Measurements from ENCODE around the gene COL8A1.

COL8A1 gene

DNA sequence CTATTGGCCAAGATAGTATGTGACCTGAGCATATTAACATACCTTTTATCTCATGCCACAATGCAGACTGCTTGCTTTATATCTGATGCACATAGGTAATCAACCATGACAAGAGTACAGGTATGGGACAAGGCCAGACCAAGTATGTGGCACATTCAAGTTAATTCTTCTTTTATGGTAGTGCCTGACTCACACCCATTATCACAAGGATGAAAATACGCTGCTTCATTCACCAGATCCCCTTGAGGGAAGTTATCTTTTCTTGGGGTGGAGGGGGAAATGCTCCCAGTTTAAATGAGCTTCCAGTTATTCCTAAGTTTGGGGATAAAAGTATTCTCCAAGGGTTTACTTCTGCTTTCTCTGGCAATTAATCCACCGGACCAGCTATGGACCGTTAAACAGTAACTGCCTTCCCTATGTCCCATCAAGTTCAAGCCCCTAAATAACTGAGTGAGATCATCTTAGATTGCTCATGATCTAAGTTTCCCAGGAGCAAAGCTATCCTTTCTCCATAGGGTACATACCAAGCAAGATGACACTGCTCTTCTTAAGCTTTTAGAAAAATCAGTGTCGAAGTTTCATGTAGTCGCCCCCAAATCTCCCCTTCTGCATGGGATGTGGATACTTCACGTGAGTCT is 1.9 kb downstream of the COL8A1 start:
- no peak for DNase-seq

DNA sequence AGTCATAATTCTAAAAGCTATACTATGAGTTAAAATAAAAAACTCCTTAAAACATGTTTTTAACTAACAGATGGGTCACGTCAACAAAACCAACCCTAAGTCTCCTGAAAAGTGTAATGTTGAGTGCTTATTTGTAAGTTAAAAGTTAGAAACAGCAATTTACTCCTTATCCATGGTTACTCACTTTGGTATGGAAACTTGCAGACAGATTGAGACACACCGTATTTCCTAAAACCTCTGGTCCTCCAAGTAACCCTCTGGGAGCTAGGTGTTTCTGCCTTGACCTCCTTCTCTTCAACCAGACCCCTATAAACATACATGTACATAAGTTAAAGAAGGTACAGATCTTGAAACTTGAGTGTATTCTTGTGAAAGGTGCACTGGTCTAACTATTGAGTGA is 3.1 kb downstream of the COL8A1 start:
- DNase-seq, result no peak

GRCh38 chr3:99641982-99642381 is 3.6 kb downstream of the COL8A1 start:
- DNase-seq, result no peak

GRCh38 chr3:99644017-99644416 is 5.6 kb downstream of the COL8A1 start:
- no peak for DNase-seq

- no peak for DNase-seq
These were observed 6.4 kb downstream of the COL8A1 start for GRCh38 chr3:99644746-99645145.

DNA sequence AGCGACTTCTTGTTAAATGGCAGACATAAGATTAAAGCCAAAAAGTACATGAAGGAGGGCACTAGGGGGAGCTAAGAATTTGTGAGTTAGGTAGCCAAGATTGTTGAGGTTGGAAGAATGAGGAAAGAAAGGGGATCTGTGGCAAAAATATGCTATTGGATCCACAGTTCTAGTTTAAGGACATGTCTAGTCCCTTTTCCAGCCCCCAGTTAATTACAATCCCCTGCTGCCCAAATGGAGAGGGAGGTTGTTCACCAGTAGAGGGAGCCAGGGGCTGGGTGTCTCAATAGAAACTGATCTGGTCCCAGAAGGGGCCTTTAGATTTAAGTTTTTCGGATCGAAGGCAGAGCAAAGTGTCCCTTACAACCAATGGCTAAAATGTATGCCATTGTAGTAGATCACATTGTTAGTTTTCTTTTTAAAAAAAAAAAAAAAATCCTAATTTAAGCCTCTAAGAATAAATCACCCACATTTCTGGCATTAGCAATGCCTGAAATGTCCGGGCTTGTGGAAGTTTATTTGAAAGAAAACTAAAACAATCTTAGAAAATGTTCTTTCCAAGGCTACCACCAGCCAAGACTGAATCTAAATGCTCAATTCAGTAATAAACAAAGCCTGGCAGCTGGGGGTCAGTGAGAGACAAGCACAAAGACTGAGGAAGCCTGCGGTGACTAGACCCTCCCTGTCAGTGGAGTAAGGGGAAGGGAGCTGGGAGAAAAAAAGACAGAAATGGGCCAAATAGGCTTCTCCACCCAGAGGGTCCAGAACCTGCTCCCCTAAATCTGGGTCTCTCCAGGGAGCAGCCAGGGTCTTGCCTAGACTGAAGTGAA is 7.1 kb downstream of the COL8A1 start:
- no peak for DNase-seq

DNA sequence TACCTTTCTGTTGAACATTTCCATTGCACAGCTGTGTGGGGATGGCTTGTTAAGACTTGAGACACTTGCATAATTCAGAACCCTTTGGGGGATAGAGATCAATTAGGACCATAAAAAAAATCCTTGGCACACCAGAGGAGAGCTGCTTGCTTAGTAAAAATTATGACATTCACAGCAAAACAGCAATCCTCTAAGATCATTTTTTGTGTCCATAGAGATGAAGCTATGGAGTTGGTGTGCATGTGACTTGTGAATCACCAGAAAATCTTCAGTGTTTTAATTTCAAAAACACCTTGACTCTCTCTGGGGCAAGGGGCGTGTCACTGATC is 7.7 kb downstream of the COL8A1 start:
- DNase-seq, result no peak

DNA sequence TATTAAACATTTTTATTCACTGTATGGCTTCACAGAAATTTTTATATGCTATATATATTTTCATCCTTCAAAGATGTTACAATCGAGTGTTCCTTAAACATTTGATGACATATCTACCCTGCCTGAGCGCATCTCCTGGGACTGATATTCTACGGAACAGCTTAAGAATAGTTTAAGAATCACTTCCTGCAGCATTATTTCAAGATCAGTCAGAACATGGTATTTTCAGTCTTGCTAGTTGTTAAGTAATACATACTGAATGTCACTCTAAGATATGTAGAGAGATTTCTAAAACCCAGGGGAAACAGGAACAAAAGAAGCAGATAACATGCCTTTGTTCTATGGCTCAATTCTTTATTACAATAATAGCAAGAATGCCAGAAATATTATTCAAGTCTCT is 8.7 kb downstream of the COL8A1 start:
- no peak for DNase-seq

DNA sequence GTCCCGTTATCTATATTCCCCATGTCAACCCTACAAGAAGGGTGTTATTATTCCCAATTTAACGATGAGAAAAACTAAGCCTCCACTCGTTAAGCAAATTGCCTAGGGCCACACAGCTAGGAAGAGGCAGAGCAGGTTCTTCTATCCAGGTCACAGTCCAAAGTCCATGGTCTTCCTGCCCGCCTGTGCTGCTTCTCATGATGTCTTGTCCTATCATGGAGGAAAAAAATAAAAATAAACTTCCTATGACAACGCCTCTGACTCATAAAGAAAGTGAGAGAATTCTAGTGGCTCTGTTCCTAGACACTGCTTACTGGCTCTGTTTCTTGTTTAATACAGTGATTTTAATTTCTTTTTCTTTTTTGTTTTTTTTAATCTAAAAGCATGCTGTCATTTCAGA is 9.7 kb downstream of the COL8A1 start:
- DNase-seq, result no peak

DNA sequence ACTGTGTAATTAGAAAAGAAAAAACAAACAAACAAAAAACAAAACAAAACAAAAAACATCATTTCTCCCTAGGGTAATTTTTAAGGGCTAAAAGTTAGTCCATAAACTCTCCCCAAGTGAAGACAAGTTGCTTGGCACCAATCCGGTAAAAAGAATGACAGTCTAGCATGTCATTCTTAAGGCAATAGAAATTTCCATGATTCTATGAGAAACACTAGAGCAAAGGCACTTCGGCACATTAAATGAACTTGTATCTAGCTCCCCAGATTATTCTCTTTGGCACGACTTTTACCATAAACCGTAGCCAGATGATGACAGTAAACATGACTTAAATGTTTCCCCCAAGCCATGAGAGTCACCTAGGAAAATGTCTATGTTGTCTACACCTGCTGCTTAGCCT is 10.1 kb downstream of the COL8A1 start:
- no peak for DNase-seq

GRCh38 chr3:99651531-99651930 is 13.1 kb downstream of the COL8A1 start:
- DNase-seq, result no peak

DNA sequence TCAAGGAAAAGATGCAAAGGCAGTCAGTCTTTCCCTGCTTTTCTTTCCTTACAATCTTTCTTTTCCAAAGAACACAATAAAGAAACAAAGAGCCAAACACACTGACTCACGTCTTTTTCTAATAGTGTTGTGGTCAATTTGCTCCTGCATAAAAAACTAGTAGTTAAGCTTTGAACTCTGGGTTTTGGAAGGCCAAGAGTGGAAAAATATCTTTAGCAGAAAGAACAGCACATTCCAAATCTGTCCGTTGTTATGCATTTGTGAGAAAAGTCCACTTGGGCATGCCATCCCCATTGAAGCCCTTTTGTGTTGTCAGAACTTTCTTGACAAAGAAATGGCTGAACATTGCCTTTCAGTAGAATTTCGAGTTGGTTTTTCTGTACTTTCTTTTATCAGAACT is 18.2 kb downstream of the COL8A1 start:
- DNase-seq, result no peak

DNA sequence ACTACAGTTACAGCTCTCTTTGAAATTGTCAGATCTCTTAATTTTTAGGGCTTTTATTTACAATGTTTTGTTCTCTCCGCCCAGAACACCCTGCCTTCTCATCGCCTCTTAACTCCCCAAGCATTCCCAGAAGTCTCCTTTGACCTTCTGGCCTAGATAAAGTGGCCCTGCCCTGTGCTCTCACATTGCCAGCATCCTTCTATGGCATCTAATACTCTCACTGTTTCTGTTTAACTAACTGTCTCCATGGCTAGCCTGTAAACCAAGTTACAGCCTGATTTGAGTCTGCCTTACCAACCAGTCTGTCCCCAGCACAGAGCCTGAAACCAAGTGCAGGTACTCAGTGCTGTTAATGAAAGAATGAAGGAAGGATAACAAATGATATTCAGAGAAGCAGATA is 19.9 kb downstream of the COL8A1 start:
- no peak for DNase-seq

GRCh38 chr3:99659032-99659431 is 20.6 kb downstream of the COL8A1 start:
- peak; percentile 30 for DNase-seq

- DNase-seq, result no peak
These were observed 21.6 kb downstream of the COL8A1 start for GRCh38 chr3:99659951-99660350.

DNA sequence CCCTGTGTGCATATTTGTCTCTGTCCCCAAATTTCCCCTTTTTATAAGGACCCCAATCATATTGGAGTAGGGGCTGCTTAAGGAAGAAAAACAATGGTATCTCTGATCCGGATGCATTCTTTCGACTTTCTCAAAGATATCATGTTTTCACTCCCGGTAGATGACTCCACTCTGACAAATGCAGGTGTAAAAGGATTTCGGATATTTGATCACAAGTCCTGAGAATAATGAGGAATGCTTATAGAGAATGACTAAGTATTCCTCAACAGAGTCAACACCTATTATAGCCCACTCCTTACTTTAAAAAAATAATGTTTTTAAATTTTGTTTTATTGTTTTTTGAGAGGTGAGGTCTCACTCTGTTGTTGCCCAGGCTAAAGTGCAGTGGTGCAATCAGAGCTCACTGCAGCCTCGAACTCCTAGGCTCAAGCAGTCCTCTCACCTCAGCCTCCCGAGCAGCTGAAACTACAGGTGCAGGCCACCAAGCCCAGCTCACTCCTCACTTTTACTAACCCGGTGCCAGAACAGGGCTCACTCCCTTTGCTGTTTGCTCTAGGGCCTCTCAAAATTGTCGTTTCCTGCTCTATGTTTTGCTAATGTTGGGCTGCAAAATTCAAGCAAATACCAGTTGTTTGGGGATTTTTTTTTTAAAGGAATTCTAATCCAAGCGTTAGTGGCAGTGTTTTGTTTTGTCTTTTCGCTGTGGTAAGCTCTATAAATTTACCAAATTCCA is 24.6 kb downstream of the COL8A1 start:
- no peak for DNase-seq

GRCh38 chr3:99663977-99664376 is 25.6 kb downstream of the COL8A1 start:
- DNase-seq, result no peak

DNA sequence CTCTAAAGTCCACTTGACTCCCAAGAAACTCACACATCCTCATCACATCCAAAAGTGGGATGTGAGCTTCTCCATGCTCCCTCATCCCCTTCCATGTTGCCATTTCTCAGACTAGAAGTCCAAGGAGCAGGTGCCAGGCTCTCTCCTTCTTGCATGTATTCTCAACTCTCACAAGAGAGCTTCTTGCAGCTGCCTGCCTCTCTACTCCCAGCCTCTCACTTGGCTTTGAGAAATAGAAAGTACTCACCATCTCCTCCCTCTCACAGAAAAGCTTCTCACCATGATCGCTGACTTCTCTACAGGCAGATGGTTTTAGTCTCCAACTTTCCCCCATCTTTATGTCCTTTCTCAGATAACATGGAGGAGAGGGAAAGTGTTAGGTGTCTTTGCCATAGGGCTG is 26.6 kb downstream of the COL8A1 start:
- DNase-seq, result no peak

GRCh38 chr3:99666201-99666600 is 27.8 kb downstream of the COL8A1 start:
- no peak for DNase-seq

DNA sequence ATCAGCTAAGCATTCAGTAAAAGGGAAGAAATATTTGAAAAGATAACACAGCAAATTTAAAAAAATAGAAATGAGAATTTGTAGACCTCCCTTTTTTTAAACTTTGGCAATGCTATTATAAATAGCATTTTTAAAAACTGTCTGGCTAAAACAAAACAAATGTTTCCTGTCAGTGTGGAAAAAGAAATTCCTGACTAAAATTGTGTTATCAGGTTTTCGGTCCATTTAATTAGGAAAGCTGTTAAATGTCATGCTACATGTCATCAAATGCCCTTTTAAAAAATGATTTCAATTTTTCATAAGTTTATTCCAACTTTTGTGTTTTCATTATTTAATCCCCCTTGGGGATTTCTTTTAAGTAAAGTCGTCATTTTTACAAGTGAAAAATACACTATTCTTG is 29.6 kb downstream of the COL8A1 start:
- DNase-seq, result no peak

DNA sequence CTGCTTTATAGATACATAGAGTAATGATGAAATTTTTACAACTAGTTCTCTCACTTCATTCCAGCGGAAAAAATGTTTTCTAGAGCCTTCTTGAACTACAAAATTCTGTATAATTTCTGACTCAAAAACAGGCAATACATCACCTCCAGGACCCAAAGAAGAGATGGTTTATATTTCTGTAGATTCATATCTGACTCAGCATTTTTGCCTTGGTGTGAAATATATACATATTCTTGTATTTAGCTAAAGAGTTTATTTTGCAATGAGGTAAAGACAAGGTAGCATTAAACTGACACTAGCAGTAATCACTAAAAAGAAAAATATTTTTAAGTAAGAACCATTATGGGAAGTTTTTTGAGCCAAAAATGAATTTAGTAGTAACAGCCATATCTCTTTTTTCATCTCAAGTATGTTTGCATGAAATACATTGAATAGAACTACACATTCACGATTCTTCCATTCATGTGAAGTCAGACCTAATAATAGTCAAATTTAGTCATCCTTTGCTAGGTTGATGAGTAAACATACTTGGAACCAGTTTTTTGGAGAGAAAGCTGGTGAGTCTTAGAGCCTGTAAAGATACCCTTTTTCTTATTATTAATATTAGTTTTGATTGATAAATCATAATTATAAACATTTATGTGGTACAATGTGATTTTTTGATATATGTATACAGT is 31.6 kb downstream of the COL8A1 start:
- DNase-seq, result no peak

DNA sequence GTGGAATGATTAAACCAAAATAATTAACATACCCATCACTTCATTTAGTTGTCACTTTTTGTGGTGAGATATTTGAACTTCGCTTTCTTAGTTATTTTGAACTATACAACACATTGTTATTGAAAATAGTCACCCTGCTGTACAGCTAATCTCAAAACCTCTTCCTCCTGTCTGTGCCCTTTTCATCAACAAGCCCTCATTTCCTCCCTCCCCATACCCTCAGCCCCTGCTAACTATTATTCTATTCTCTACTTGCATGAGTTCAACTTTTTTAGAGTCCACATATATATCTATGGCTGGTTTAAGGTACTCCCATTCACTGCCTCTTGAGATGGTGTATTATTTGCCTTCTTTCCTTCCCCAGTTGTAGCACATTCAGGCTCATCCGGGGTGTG is 32.2 kb downstream of the COL8A1 start:
- no peak for DNase-seq

- DNase-seq, result no peak
These were observed 35.8 kb downstream of the COL8A1 start for GRCh38 chr3:99674086-99674789.

Data from stimulated activated CD8-positive, alpha-beta memory T cell treated with anti-CD3 and anti-CD28 coated beads, Interleukin-4, amount 100 ng/mL, for 48 hours (primary cell).